Glutamatergic neuron (in vitro differentiated cells): ENCODE measurements around the gene ATAT1. TPM values are rescaled to one million over a fixed set of nuclear protein-coding genes. Genes with fewer than 3 reads are reported as not detected.
"Not testable (repeated sequence)": the region's sequence is repeated elsewhere in the genome, so short reads cannot be mapped to it uniquely, and the experiment has no call there.

Experiments used
- DNase-seq: peaks from one replicate; pipeline ENCODE4 v3.0.0; 2022
- H3K27ac Mint-ChIP-seq: one replicate; pipeline ENCODE4 v1.8.0; 2020; ENCODE audit warnings: mild to moderate bottlenecking, mixed read lengths, inconsistent platforms; ENCODE audit not compliant: unreplicated experiment
- H3K27me3 Mint-ChIP-seq: one replicate; pipeline ENCODE4 v1.8.0; 2020; ENCODE audit warnings: mild to moderate bottlenecking, moderate library complexity, mixed read lengths, inconsistent platforms; ENCODE audit not compliant: unreplicated experiment
- H3K36me3 Mint-ChIP-seq: one replicate; pipeline ENCODE4 v1.8.0; 2020; ENCODE audit warnings: mild to moderate bottlenecking, mixed read lengths, inconsistent platforms; ENCODE audit not compliant: unreplicated experiment
- H3K4me1 Mint-ChIP-seq: one replicate; pipeline ENCODE4 v1.8.0; 2020; ENCODE audit warnings: mild to moderate bottlenecking, low read depth, mixed read lengths, inconsistent platforms; ENCODE audit not compliant: unreplicated experiment
- H3K4me3 Mint-ChIP-seq: one replicate; pipeline ENCODE4 v1.8.0; 2020; ENCODE audit warnings: mild to moderate bottlenecking, mixed read lengths, inconsistent platforms; ENCODE audit not compliant: unreplicated experiment
- H3K9me3 Mint-ChIP-seq: one replicate; pipeline ENCODE4 v1.8.0; 2020; ENCODE audit warnings: mild to moderate bottlenecking, moderate library complexity, mixed read lengths, inconsistent platforms; ENCODE audit not compliant: unreplicated experiment
- total RNA-seq: library from RNA; stranded (reverse); fragmentation: NEBNext Ultra II Directional; extraction: Animal tissue kit (Norgen Biotek cat#: 25700); gene quantifications from one replicate; pipeline ENCODE4 v1.2.1, GENCODE V29; 2021; ENCODE audit not compliant: unreplicated experiment
- TF ChIP-seq, protein P1 (sequence below): fragments of 200-600 bp; sonication (generic); IDR thresholded peaks from one replicate; pipeline ENCODE4 v1.5.0; 2021; ENCODE audit not compliant: partially characterized antibody, unreplicated experiment

Gene ATAT1
- total RNA-seq, 1 donor from 2014 or later, result 131 TPM

DNA sequence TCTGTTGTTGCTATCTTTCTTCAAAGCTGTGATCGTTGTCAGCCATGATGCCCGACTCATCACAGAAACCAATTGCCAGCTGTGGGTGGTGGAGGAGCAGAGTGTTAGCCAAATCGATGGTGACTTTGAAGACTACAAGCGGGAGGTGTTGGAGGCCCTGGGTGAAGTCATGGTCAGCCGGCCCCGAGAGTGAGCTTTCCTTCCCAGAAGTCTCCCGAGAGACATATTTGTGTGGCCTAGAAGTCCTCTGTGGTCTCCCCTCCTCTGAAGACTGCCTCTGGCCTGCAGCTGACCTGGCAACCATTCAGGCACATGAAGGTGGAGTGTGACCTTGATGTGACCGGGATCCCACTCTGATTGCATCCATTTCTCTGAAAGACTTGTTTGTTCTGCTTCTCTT lies 36.2 kb upstream of the ATAT1 start:
- TF ChIP-seq, protein P1, sequence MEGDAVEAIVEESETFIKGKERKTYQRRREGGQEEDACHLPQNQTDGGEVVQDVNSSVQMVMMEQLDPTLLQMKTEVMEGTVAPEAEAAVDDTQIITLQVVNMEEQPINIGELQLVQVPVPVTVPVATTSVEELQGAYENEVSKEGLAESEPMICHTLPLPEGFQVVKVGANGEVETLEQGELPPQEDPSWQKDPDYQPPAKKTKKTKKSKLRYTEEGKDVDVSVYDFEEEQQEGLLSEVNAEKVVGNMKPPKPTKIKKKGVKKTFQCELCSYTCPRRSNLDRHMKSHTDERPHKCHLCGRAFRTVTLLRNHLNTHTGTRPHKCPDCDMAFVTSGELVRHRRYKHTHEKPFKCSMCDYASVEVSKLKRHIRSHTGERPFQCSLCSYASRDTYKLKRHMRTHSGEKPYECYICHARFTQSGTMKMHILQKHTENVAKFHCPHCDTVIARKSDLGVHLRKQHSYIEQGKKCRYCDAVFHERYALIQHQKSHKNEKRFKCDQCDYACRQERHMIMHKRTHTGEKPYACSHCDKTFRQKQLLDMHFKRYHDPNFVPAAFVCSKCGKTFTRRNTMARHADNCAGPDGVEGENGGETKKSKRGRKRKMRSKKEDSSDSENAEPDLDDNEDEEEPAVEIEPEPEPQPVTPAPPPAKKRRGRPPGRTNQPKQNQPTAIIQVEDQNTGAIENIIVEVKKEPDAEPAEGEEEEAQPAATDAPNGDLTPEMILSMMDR, result no peak
- no peak for DNase-seq
- Mint-ChIP-seq H3K27me3 (peaks cover 1% of the 10 kb centered on the region), H3K9me3 (no peaks in the 10 kb centered on the region), H3K4me1 (peaks cover 9% of the 10 kb centered on the region), H3K36me3 (no peaks in the 10 kb centered on the region), H3K4me3 (no peak overlapping the region), H3K27ac (no peak overlapping the region)

DNA sequence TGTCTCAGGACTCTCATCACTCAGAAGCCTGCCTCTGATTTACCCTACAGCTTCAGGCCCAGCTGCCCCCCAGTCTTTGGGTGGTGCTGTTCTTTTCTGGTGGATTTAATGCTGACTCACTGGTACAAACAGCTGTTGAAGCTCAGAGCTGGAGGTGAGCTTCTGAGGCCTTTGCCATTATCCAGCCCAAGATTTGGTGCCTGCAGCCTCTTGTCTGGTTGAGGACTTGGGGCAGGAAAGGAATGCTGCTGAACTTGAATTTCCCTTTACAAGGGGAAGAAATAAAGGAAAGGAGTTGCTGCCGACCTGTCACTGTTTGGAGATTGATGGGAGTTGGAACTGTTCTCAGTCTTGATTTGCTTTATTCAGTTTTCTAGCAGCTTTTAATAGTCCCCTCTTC lies 35.7 kb upstream of the ATAT1 start:
- H3K36me3 Mint-ChIP-seq, result no peaks in the 10 kb centered on the region
- no peak overlapping the region for H3K27ac Mint-ChIP-seq
- TF ChIP-seq, protein P1, result no peak
- no peaks in the 10 kb centered on the region for H3K9me3 Mint-ChIP-seq
- H3K4me1 Mint-ChIP-seq, result peaks cover 6% of the 10 kb centered on the region
- H3K4me3 Mint-ChIP-seq, result no peak overlapping the region
- H3K27me3 Mint-ChIP-seq, result peaks cover 2% of the 10 kb centered on the region
- DNase-seq, result no peak

- DNase-seq, result no peak
- H3K9me3 Mint-ChIP-seq, result no peaks in the 10 kb centered on the region
- H3K4me3 Mint-ChIP-seq, result no peak overlapping the region
- H3K4me1 Mint-ChIP-seq, result no peaks in the 10 kb centered on the region
- H3K36me3 Mint-ChIP-seq, result no peaks in the 10 kb centered on the region
- peaks cover 3% of the 10 kb centered on the region for H3K27me3 Mint-ChIP-seq
- no peak overlapping the region for H3K27ac Mint-ChIP-seq
- TF ChIP-seq, protein P1, result no peak
These were observed 34.4 kb upstream of the ATAT1 start for GRCh38 chr6:30592287-30592686.

GRCh38 chr6:30597315-30598144 lies 29.1 kb upstream of the ATAT1 start:
- not testable (repeated sequence) for H3K36me3 Mint-ChIP-seq, H3K4me1 Mint-ChIP-seq, H3K4me3 Mint-ChIP-seq, H3K27me3 Mint-ChIP-seq, H3K9me3 Mint-ChIP-seq
- TF ChIP-seq, protein P1, result peak; percentile 81
- peak; percentile 88 for DNase-seq
- H3K27ac Mint-ChIP-seq, result peak overlapping the region; percentile 10

DNA sequence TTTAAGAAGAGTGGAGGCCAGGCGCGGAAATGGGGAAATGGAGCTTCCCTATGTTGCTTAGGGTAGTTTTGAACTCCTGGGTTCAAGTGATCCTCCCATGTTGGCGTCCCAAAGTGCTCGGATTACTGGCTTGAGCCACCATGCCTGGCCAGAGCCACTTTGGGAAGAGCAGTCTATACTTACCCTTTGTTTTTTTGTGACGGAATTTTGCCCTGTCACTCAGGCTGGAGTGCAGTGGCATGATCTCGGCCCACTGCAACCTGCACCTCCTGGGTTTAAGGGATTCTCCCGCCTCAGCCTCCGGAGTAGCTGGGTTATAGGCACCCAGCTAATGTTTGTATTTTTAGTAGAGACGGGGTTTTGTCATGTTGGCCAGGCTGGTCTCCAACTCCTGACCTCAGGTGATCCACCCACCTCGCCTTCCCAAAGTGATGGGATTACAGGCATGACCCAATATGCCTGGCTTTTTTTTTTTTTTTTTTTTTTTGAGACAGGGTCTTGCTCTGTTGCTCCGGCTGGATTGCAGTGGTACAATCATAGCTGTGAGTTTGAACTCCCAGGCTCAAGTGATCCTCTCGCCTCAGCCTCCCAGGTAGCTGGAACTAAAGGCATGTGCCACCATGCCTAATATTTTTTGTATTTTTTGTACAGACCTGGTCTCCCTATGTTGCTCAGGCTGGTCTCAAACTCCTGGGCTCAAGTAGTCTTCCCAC lies 27.6 kb upstream of the ATAT1 start:
- peaks cover 8% of the 10 kb centered on the region for H3K9me3 Mint-ChIP-seq
- H3K27me3 Mint-ChIP-seq, result peaks cover 10% of the 10 kb centered on the region
- peaks cover 4% of the 10 kb centered on the region for H3K4me1 Mint-ChIP-seq
- peaks cover 8% of the 10 kb centered on the region for H3K36me3 Mint-ChIP-seq
- no peak for DNase-seq
- TF ChIP-seq, protein P1, result no peak
- H3K4me3 Mint-ChIP-seq, result no peak overlapping the region
- H3K27ac Mint-ChIP-seq, result no peak overlapping the region
